HEK293T (cell line): ENCODE data around the gene YBX1.

Source experiments
- CTCF ChIA-PET: fragments of 350-600 bp; formaldehyde crosslinking; extraction: SDS; loops from one replicate; lab custom pipeline; 2021; ENCODE audit warnings: antibody characterized with exemption, inconsistent platforms; lab: Yijun Ruan, JAX
- POLR2A ChIA-PET: fragments of 350-600 bp; formaldehyde crosslinking; extraction: SDS; loops from one replicate; lab custom pipeline; 2020; ENCODE audit warnings: antibody characterized with exemption, inconsistent platforms; lab: Yijun Ruan, JAX
- DNase-seq: peaks from one replicate; pipeline ENCODE4 v3.0.0; 2012; ENCODE audit warnings: mixed read lengths; ENCODE audit errors: extremely low spot score
- ARNT ChIP-seq: fragments of 450-650 bp; IDR thresholded peaks from 2 replicates; pipeline ENCODE4 v1.6.1; 2017; ENCODE audit warnings: mild to moderate bottlenecking
- BHLHE40 ChIP-seq: fragments of 450-650 bp; IDR thresholded peaks from 2 replicates; pipeline ENCODE4 v1.6.1; 2016; ENCODE audit warnings: mild to moderate bottlenecking, moderate library complexity, borderline replicate concordance
- CTBP1 ChIP-seq: fragments of 450-650 bp; IDR thresholded peaks from 2 replicates; pipeline ENCODE4 v1.6.1; 2016; ENCODE audit warnings: borderline replicate concordance
- ELF4 ChIP-seq: fragments of 450-650 bp; IDR thresholded peaks from 2 replicates; pipeline ENCODE4 v1.6.1; 2017; ENCODE audit warnings: antibody characterized with exemption
- FOXA1 ChIP-seq: fragments of 450-650 bp; IDR thresholded peaks from 2 replicates; pipeline ENCODE4 v1.6.1; 2016; ENCODE audit warnings: mild to moderate bottlenecking
- FOXK2 ChIP-seq: fragments of 450-650 bp; IDR thresholded peaks from 2 replicates; pipeline ENCODE4 v1.6.1; 2016; ENCODE audit warnings: mild to moderate bottlenecking
- FOXM1 ChIP-seq: fragments of 450-650 bp; IDR thresholded peaks from 2 replicates; pipeline ENCODE4 v1.6.1; 2017; ENCODE audit warnings: mild to moderate bottlenecking, borderline replicate concordance
- HDGF ChIP-seq: fragments of 450-650 bp; IDR thresholded peaks from 2 replicates; pipeline ENCODE4 v1.6.1; 2017; ENCODE audit warnings: antibody characterized with exemption, borderline replicate concordance
- L3MBTL2 ChIP-seq: fragments of 450-650 bp; conservative IDR thresholded peaks from 2 replicates; pipeline ENCODE4 v1.6.1; 2016; ENCODE audit warnings: mild to moderate bottlenecking
- LEF1 ChIP-seq: fragments of 450-650 bp; IDR thresholded peaks from 2 replicates; pipeline ENCODE4 v1.6.1; 2017; ENCODE audit warnings: mild to moderate bottlenecking, borderline replicate concordance
- NFRKB ChIP-seq: fragments of 450-650 bp; IDR thresholded peaks from 2 replicates; pipeline ENCODE4 v1.6.1; 2016; ENCODE audit warnings: mild to moderate bottlenecking, moderate library complexity
- SP1 ChIP-seq: fragments of 450-650 bp; IDR thresholded peaks from 2 replicates; pipeline ENCODE4 v1.6.1; 2017
- SUZ12 ChIP-seq: fragments of 450-650 bp; IDR thresholded peaks from 2 replicates; pipeline ENCODE4 v1.6.1; 2016; ENCODE audit warnings: mild to moderate bottlenecking
- TARDBP ChIP-seq: fragments of 450-650 bp; IDR thresholded peaks from 2 replicates; pipeline ENCODE4 v1.6.1; 2016
- ZNF384 ChIP-seq: fragments of 450-650 bp; IDR thresholded peaks from 2 replicates; pipeline ENCODE4 v1.6.1; 2016
- TF ChIP-seq, protein P1 (sequence below): fragments of 450-650 bp; IDR thresholded peaks from 2 replicates; pipeline ENCODE4 v1.6.1; 2016

The YBX1 gene

DNA sequence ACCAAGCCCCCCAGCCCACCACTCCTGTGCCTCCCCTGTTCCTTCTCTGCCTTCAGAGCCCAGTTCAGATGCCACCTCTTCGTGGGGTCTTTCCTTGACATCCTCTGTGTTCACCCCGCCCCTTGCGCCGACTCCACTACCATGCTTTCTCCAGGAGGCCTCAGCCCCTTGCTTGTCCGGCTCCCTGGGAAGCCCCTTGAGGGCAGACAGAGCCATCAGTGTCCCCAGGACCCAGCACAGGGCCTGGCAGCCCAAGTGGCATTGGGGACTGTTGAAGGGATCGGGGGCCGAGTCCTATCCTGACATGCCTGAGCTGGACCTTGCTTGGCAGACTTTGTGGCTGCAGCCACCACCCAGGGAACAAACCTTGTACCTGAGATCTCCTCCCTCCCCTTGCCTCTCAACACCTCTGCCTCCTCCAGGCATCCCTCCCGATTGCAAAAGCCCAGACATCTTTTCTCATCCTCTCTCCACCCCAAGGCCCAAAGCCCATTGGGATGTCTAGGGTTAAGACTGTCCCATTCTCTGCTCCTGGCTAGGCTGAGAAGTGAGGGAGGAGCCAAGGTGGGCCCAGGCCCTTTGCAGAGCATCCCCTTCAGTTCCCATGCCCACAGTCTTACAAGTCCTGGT, 54.5 kb downstream of the YBX1 start:
- ChIA-PET POLR2A (no interaction called here), CTCF (no interaction called here)

DNA sequence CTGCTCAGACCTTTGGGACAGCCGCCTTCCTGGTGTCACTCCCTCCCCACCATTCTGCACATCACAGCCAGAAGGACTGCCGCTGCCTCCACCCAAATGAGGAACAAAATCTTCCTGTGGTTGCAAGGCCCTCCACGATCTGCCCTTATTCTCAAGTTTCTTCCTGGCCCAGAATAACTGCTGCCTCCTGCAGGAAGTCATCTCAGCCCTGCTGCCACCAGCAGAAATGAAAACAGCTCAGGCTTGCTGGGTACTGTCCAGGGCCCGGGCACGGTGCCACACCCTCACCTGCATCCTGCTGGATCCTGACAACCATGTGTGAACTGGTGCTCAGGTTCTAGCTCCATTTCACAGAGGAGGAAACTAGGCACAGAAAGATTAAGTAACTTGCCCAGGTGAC, 55.0 kb downstream of the YBX1 start:
- TF ChIP-seq ZNF384 (no peak), TARDBP (no peak), FOXM1 (no peak), LEF1 (no peak), CTBP1 (no peak), BHLHE40 (no peak), ELF4 (no peak), SUZ12 (no peak), FOXA1 (no peak), HDGF (no peak), NFRKB (no peak), L3MBTL2 (no peak), FOXK2 (no peak)
- TF ChIP-seq, protein P1, sequence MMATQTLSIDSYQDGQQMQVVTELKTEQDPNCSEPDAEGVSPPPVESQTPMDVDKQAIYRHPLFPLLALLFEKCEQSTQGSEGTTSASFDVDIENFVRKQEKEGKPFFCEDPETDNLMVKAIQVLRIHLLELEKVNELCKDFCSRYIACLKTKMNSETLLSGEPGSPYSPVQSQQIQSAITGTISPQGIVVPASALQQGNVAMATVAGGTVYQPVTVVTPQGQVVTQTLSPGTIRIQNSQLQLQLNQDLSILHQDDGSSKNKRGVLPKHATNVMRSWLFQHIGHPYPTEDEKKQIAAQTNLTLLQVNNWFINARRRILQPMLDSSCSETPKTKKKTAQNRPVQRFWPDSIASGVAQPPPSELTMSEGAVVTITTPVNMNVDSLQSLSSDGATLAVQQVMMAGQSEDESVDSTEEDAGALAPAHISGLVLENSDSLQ, result no peak
- CTCF ChIA-PET, result no interaction called here
- POLR2A ChIA-PET, result no interaction called here
- no peak for DNase-seq

More for the DNA sequence above, 54.5 kb downstream of the YBX1 start:
- DNase-seq, result no peak
- TF ChIP-seq FOXA1 (no peak), ZNF384 (no peak), BHLHE40 (no peak), SUZ12 (no peak), ELF4 (no peak), HDGF (no peak), FOXK2 (no peak), FOXM1 (no peak), SP1 (no peak), NFRKB (no peak), TARDBP (no peak), ARNT (no peak), LEF1 (no peak), L3MBTL2 (no peak), CTBP1 (no peak)
- TF ChIP-seq, protein P1, result no peak

DNA sequence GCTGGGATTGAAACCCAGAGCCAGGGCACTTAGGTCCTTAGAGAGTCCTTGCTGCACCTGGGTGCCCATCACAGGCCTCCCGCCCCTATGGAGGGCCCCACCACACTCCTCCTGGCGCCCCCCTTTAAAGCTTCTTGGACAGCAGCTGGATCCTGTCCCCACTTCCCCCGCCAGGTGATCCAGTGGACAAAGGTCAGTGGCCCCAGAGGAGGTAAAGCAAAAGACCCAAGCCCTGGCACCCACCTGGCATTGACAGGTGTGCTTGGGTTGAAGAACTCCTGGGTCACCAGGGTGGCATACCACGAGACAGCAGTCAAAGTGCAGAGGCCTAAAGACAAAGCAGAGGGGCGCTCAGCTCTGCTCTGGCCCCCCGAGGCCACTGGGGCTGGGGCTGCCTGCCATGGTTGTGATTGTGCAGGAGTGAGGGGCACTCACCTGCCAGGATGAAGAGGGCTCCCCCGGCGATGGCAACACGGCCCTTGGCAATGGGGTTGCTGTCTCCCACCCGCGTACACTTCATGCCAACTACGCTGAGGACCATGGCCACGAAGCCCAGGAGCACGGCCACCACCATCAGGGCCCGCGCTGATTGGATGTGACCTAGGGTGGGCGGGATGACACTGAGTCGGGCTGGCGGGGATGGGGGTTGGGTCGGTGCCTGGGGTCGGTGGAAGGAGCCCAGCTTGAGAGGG, 55.9 kb downstream of the YBX1 start:
- CTCF ChIA-PET, result no interaction called here

DNA sequence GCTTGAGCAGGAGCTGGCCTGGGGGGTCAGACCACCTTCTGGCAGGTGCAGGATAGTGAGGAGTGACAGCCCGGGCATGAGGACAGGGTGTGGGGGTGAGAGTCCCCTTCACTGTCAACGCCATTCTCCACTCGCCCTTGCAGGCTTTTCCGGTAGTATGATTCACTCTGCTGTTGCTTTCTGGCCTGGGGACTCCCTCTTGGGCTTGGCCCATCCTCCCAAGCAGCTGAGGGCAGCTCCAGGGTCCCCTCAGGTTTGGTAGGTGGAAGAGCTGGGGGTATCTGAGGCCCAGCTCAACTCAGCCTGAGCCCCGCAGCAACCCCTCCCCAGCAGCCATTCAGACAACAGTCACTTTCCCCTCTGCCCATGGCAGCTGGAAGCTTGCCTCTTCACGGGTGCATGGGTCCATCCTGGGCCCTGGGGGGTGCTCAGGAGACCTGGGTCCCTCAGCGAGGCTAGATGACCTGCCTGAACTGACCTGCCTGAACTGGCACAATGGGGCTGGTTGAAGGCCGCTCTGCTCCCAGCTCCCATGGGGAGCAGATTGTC, 56.5 kb downstream of the YBX1 start:
- no peak for DNase-seq
- TF ChIP-seq FOXK2 (no peak), L3MBTL2 (no peak), FOXA1 (no peak)
- ChIA-PET CTCF (no interaction called here), POLR2A (no interaction called here)

More for the DNA sequence above, 55.9 kb downstream of the YBX1 start:
- no peak for TF ChIP-seq L3MBTL2
- DNase-seq, result no peak
- POLR2A ChIA-PET, result no interaction called here

DNA sequence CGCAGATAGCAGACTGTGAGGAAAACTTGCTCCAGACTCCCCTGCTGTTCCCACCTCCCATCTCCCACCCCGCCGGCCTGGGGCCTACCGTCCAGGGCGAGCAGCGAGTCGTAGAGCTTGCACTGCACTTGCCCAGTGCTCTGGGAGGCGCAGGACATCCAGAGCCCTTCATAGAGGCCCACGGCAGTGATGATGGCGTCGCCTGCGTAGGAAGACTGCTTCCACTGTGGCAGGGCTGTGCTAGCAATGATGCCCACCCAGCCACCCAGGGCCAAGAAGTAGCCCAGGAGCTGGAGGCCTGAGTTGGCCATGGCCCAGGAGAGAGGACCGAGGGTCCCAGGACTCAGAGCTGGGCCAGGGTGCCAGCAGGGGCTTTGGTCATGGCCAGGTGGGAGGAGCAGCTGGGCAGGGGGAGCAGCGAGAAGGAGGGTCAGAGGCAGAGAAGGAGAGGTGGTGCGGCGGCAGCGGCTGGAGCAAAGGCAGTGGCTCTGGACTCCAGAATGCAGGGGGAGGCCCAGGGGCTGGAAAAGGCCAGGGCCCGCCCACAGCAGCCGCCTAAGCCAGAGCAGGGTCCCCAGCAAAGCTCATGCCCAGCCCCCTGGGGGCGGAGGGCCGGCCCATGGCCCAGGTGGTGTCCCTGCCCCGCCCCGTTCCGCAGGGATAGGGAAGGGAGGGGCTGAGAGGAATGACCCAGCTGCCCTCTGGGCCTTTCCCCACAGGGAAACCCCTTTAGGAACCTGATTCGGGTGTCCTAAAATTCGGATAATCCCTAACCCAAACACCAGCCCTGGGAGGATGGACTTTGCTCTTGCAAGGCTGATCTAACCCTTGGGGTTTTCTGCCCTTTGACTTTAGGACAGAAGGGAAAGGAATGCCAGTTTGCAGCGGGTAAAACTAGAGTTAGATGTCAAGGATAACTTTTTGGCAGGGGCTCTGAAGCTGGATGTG, 57.8 kb downstream of the YBX1 start, which contains the start of gene CLDN19:
TSS of gene CLDN19 (minus strand) at position 484 of the 948 bp plus-strand sequence. CDS start at position 311, 173 bp downstream.
- ChIA-PET POLR2A (interaction anchor here (1.1 to 1.7 kb wide), 2 partner anchors 27 to 58 kb away, joined by 4 to 7 read pairs; partner anchors contain the start of genes C1orf50, P3H1 and YBX1), CTCF (interaction anchor here (0.9 kb wide), 1 partner anchor 18 kb away, joined by 3 read pairs; no protein-coding TSS in a partner anchor)
- no peak for DNase-seq
- no peak for TF ChIP-seq FOXA1
- TF ChIP-seq BHLHE40, result no peak
- TF ChIP-seq TARDBP, result no peak
- TF ChIP-seq LEF1, result no peak
- TF ChIP-seq CTBP1, result no peak
- no peak for TF ChIP-seq FOXM1
- no peak for TF ChIP-seq ELF4
- no peak for TF ChIP-seq L3MBTL2
- TF ChIP-seq, protein P1, result no peak
- TF ChIP-seq SP1, result no peak
- TF ChIP-seq SUZ12, result no peak
- no peak for TF ChIP-seq ARNT
- no peak for TF ChIP-seq ZNF384
- TF ChIP-seq HDGF, result no peak
- TF ChIP-seq NFRKB, result no peak
- TF ChIP-seq FOXK2, result no peak
